ENCODE measurements around the gene PDZD2. TPM values are rescaled to one million over a fixed set of nuclear protein-coding genes. Genes with fewer than 3 reads are reported as not detected.

The PDZD2 gene
- total RNA-seq, 2 experiments from 2014 or later, result 1.3 to 1.8 TPM

DNA sequence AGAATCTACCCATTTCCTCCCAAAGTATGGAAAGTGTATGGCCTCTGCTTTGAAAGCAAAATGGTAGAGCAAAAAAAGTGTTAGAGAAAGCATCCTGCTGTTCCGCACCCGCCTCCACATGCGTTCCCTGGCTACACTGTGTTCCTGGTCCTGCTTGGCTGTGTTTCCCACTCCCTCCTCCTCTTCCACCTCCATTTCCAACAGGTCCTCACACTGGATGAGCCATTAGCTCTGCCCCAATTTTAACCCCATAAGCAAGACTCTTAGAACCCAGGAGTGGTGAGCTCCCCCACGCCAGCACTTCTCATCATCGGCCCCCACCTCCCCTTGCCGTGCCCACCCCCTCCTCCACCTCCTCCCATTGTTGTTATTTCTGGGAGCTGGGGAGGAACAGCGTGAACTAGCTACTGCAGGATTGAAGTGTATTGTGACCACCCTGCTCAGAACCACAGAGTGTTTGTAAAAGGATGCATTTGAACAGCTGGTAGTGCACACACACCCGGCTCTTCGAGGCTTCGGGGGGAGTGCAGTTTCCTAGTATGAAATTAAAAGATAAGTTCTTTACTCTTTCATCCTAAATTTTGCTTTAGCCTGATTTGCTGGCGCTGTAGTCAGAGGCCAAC, 120.0 kb downstream of the PDZD2 start:
- no peaks in the 10 kb centered on the region for H3K9me3 Mint-ChIP-seq
- H3K27me3 ChIP-seq (ENCODE audit: control insufficient read depth in 1 of 2, insufficient read depth in 2 of 2, low read length in 2 of 2), result no peaks in the 10 kb centered on the region
- ChIA-PET CTCF (interaction anchor here (0.7 kb wide), 1 partner anchor 30 kb away, joined by 4 read pairs; no protein-coding TSS in a partner anchor), POLR2A (no interaction called here)
- no peaks in the 10 kb centered on the region for H3K27me3 Mint-ChIP-seq
- no peak overlapping the region for H3K4me3 Mint-ChIP-seq
- no peaks in the 10 kb centered on the region for H3K4me1 Mint-ChIP-seq (ENCODE audit: low read depth)
- H3K4me3 ChIP-seq (ENCODE audit: low read length), result no peak overlapping the region
- H3K36me3 ChIP-seq (ENCODE audit: insufficient read depth, low read length), result no peaks in the 10 kb centered on the region
- TF ChIP-seq, protein P1, sequence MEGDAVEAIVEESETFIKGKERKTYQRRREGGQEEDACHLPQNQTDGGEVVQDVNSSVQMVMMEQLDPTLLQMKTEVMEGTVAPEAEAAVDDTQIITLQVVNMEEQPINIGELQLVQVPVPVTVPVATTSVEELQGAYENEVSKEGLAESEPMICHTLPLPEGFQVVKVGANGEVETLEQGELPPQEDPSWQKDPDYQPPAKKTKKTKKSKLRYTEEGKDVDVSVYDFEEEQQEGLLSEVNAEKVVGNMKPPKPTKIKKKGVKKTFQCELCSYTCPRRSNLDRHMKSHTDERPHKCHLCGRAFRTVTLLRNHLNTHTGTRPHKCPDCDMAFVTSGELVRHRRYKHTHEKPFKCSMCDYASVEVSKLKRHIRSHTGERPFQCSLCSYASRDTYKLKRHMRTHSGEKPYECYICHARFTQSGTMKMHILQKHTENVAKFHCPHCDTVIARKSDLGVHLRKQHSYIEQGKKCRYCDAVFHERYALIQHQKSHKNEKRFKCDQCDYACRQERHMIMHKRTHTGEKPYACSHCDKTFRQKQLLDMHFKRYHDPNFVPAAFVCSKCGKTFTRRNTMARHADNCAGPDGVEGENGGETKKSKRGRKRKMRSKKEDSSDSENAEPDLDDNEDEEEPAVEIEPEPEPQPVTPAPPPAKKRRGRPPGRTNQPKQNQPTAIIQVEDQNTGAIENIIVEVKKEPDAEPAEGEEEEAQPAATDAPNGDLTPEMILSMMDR (IDR thresholded peaks at IDR 0.05), result no peak
- H3K27ac ChIP-seq (ENCODE audit: low read depth in 1 of 2, low read length in 2 of 2), result no peak overlapping the region
- H3K27ac Mint-ChIP-seq, result no peak overlapping the region
- peaks cover 0 to 7% of the 10 kb centered on the region in 2 experiments for H3K9me3 ChIP-seq (ENCODE audit: control insufficient read depth in 1 of 2, insufficient read depth in 1 of 2, low read length in 2 of 2)
- H3K4me1 ChIP-seq (ENCODE audit: insufficient read depth, low read length), result no peaks in the 10 kb centered on the region
- no peaks in the 10 kb centered on the region for H3K36me3 Mint-ChIP-seq (ENCODE audit: low read depth)
- DNase-seq (no peak), ATAC-seq (ENCODE audit: poor library complexity) (no peak)
- intact Hi-C loops (cut with DNase I, micrococcal nuclease), result no loop called here

DNA sequence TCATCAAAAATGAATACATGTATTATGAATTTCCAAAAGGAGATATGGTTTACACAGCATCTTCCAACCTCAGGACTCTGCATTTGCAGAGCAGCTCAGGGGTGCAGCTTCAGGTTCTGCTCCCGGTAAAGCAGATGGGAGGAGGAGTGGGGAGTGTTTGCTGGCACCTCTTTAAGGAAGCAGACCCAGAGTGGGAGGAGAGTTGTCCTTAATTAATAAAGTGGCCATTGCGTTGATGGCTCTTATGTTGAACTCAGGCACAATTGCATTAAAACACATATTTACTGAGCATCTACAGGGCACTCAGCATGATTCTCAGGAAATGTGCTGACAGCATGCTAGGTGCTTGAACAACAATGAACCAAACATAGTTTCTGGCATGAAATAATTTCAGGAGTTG, 121.0 kb downstream of the PDZD2 start:
- TF ChIP-seq, protein P1 (IDR thresholded peaks at IDR 0.05), result no peak
- ChIA-PET CTCF (no interaction called here), POLR2A (no interaction called here)
- no peak for DNase-seq
- Histone ChIP-seq H3K4me3 (ENCODE audit: low read length) (no peak overlapping the region), H3K4me1 (ENCODE audit: insufficient read depth, low read length) (no peaks in the 10 kb centered on the region), H3K27ac (ENCODE audit: low read depth in 1 of 2, low read length in 2 of 2) (no peak overlapping the region), H3K9me3 (ENCODE audit: control insufficient read depth in 1 of 2, insufficient read depth in 1 of 2, low read length in 2 of 2) (peaks cover 0 to 7% of the 10 kb centered on the region in 2 experiments), H3K27me3 (ENCODE audit: control insufficient read depth in 1 of 2, insufficient read depth in 2 of 2, low read length in 2 of 2) (no peaks in the 10 kb centered on the region), H3K36me3 (ENCODE audit: insufficient read depth, low read length) (no peaks in the 10 kb centered on the region)
- ATAC-seq (ENCODE audit: poor library complexity), result no peak
- Mint-ChIP-seq H3K9me3 (no peaks in the 10 kb centered on the region), H3K27ac (no peak overlapping the region), H3K4me3 (no peak overlapping the region), H3K27me3 (no peaks in the 10 kb centered on the region), H3K4me1 (ENCODE audit: low read depth) (no peaks in the 10 kb centered on the region), H3K36me3 (ENCODE audit: low read depth) (no peaks in the 10 kb centered on the region)
- intact Hi-C loops (cut with DNase I, micrococcal nuclease), result no loop called here

DNA sequence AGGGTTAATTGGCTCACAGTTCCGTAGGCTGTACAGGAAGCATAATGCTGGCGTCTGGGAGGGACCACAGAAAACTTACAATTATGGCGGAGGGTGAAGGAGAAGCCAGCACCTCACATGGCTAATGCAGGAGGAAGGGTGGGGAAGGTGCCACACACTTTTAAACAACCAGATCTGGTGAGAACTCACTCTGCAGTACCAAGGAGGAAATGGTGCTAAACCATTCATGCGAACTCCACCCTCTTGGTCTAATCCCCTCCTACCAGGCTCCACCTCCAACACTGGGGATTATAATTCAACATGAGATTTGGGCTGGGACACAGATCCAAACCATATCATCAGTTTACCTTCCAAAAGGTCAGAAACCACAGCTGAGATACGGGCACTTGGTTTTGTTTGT, 122.9 kb downstream of the PDZD2 start:
- H3K27me3 Mint-ChIP-seq, result no peaks in the 10 kb centered on the region
- CTCF ChIA-PET, result no interaction called here
- H3K4me1 ChIP-seq (ENCODE audit: insufficient read depth, low read length), result no peaks in the 10 kb centered on the region
- no peaks in the 10 kb centered on the region for H3K9me3 Mint-ChIP-seq
- POLR2A ChIA-PET, result no interaction called here
- no peaks in the 10 kb centered on the region for H3K36me3 ChIP-seq (ENCODE audit: insufficient read depth, low read length)
- H3K27me3 ChIP-seq (ENCODE audit: control insufficient read depth in 1 of 2, insufficient read depth in 2 of 2, low read length in 2 of 2), result no peaks in the 10 kb centered on the region
- no peak overlapping the region for H3K4me3 Mint-ChIP-seq
- no peak overlapping the region for H3K27ac Mint-ChIP-seq
- H3K27ac ChIP-seq (ENCODE audit: low read depth in 1 of 2, low read length in 2 of 2), result no peak overlapping the region
- H3K4me1 Mint-ChIP-seq (ENCODE audit: low read depth), result no peaks in the 10 kb centered on the region
- intact Hi-C loops (cut with DNase I, micrococcal nuclease), result no loop called here
- H3K4me3 ChIP-seq (ENCODE audit: low read length), result no peak overlapping the region
- no peaks in the 10 kb centered on the region for H3K36me3 Mint-ChIP-seq (ENCODE audit: low read depth)
- DNase-seq (peak in 1 of 14 experiments; percentile 16), ATAC-seq (ENCODE audit: poor library complexity) (no peak)
- peaks cover 0 to 7% of the 10 kb centered on the region in 2 experiments for H3K9me3 ChIP-seq (ENCODE audit: control insufficient read depth in 1 of 2, insufficient read depth in 1 of 2, low read length in 2 of 2)
- TF ChIP-seq, protein P1 (IDR thresholded peaks at IDR 0.05), result no peak
